ENCODE data around the gene GMDS. TPM values are rescaled to one million over a fixed set of nuclear protein-coding genes. Genes with fewer than 3 reads are reported as not detected.

The GMDS gene
- polyA plus RNA-seq, 1 donor (not counting 4 experiments of a cell fraction or from before 2014, with no cell fraction given), result 22.1 TPM

DNA sequence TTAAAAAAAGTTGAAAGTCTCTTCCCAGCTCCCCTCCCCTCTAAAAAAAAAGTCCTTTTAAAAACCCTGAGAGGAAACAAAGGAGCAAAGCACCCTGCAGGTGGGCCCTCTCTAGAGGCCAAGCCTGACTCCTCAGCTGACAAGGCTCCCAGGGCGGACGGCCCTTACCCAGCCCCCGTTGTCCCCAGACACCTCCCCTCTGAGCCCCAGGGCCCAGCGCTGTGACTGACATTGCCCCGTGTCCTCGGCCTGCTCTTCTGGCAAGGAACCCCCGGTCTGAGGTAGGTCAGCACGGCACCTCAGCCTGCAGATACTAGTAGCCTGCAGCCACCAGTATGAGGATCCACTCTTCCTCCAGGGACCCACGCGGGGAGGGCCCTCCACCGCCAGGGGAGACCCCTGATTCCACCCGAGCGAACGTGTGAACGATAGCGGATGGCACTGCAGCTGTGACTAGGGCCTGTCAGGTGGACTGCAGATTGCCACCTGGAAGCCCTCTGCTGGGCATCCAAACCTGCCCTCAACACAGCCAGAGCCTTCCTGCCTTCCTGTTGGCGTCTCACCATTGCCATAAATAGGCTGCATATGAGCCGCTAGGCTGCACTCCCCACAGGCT, 601.5 kb downstream of the GMDS start:
- no peak overlapping the region for H3K4me3 ChIP-seq (ENCODE audit: control insufficient read depth in 2 of 3, extremely low read depth in 1 of 3, insufficient read depth in 2 of 3, low read depth in 1 of 3, low read length in 3 of 3)
- H3K79me2 ChIP-seq (ENCODE audit: control insufficient read depth, insufficient read depth, low read length), result no peaks in the 10 kb centered on the region
- no peaks in the 10 kb centered on the region for H3K9me3 ChIP-seq (ENCODE audit: control insufficient read depth, low read depth, low read length)
- FAIRE-seq (no peak), DNase-seq (ENCODE audit: low read depth, low spot score) (no peak)
- H2AFZ ChIP-seq (ENCODE audit: control insufficient read depth, low read length), result no peak overlapping the region
- H3K36me3 ChIP-seq (ENCODE audit: control insufficient read depth in 2 of 2, extremely low read depth in 1 of 2, insufficient read depth in 2 of 2, low read length in 2 of 2), result no peaks in the 10 kb centered on the region
- no peak overlapping the region for H3K4me2 ChIP-seq (ENCODE audit: control insufficient read depth, extremely low read depth, insufficient read depth, low read depth, low read length)
- no peak overlapping the region for H3K9ac ChIP-seq (ENCODE audit: control insufficient read depth, extremely low read depth, insufficient read depth, low read length)
- H4K20me1 ChIP-seq (ENCODE audit: control insufficient read depth, extremely low read depth, insufficient read depth, low read length), result peaks cover 3% of the 10 kb centered on the region
- peaks cover 18% of the 10 kb centered on the region for H3K4me1 ChIP-seq (ENCODE audit: control insufficient read depth, extremely low read depth, insufficient read depth, low read length)
- no peak for TF ChIP-seq EZH2 (IDR thresholded peaks at IDR 0.05; ENCODE audit: low read length)
- TF ChIP-seq CTCF (optimal IDR thresholded peaks at IDR 0.05 in 1 of 3, IDR thresholded peaks at IDR 0.05 in 1 of 3, conservative IDR thresholded peaks at IDR 0.05 in 1 of 3; ENCODE audit: extremely low read depth in 1 of 3, insufficient read depth in 2 of 3, low read length in 3 of 3), result no peak
- no peak overlapping the region for H3K27ac ChIP-seq (ENCODE audit: control insufficient read depth, insufficient read depth, low read length)
- dilution Hi-C loops (cut with MboI; ENCODE audit: extremely low pct_ligation_motif_present, low sequenced_read_pairs), result no loop called here
- H3K27me3 ChIP-seq (ENCODE audit: control insufficient read depth, extremely low read depth, insufficient read depth, low read length), result no peaks in the 10 kb centered on the region
- H3K9me1 ChIP-seq (ENCODE audit: control insufficient read depth, extremely low read depth, insufficient read depth, low read length), result no peaks in the 10 kb centered on the region

GRCh38 chr6:1643111-1643510, 602.3 kb downstream of the GMDS start:
- DNase-seq (ENCODE audit: low read depth, low spot score), result no peak
- H3K27ac ChIP-seq (ENCODE audit: control insufficient read depth, insufficient read depth, low read length), result no peak overlapping the region
- no peaks in the 10 kb centered on the region for H3K36me3 ChIP-seq (ENCODE audit: control insufficient read depth in 2 of 2, extremely low read depth in 1 of 2, insufficient read depth in 2 of 2, low read length in 2 of 2)
- H3K79me2 ChIP-seq (ENCODE audit: control insufficient read depth, insufficient read depth, low read length), result no peaks in the 10 kb centered on the region
- H3K4me1 ChIP-seq (ENCODE audit: control insufficient read depth, extremely low read depth, insufficient read depth, low read length), result peaks cover 18% of the 10 kb centered on the region
- H3K9me3 ChIP-seq (ENCODE audit: control insufficient read depth, low read depth, low read length), result no peaks in the 10 kb centered on the region
- H3K9me1 ChIP-seq (ENCODE audit: control insufficient read depth, extremely low read depth, insufficient read depth, low read length), result no peaks in the 10 kb centered on the region
- H3K9ac ChIP-seq (ENCODE audit: control insufficient read depth, extremely low read depth, insufficient read depth, low read length), result no peak overlapping the region
- H4K20me1 ChIP-seq (ENCODE audit: control insufficient read depth, extremely low read depth, insufficient read depth, low read length), result peaks cover 3% of the 10 kb centered on the region
- no peak overlapping the region for H3K4me3 ChIP-seq (ENCODE audit: control insufficient read depth in 2 of 3, extremely low read depth in 1 of 3, insufficient read depth in 2 of 3, low read depth in 1 of 3, low read length in 3 of 3)
- no peak for TF ChIP-seq CTCF (optimal IDR thresholded peaks at IDR 0.05 in 1 of 3, IDR thresholded peaks at IDR 0.05 in 1 of 3, conservative IDR thresholded peaks at IDR 0.05 in 1 of 3; ENCODE audit: extremely low read depth in 1 of 3, insufficient read depth in 2 of 3, low read length in 3 of 3)
- TF ChIP-seq EZH2 (IDR thresholded peaks at IDR 0.05; ENCODE audit: low read length), result no peak
- H2AFZ ChIP-seq (ENCODE audit: control insufficient read depth, low read length), result no peak overlapping the region
- dilution Hi-C loops (cut with MboI; ENCODE audit: extremely low pct_ligation_motif_present, low sequenced_read_pairs), result no loop called here
- no peak for FAIRE-seq
- no peaks in the 10 kb centered on the region for H3K27me3 ChIP-seq (ENCODE audit: control insufficient read depth, extremely low read depth, insufficient read depth, low read length)
- no peak overlapping the region for H3K4me2 ChIP-seq (ENCODE audit: control insufficient read depth, extremely low read depth, insufficient read depth, low read depth, low read length)

Measured in keratinocyte (primary cell).